DOHH2 (cell line): ENCODE measurements around the gene ITGA11.

ENCODE experiments used
- H3F3A ChIP-seq: fragments of 200-600 bp; sonication (generic), shearing (Covaris generic); 2 replicates; pipeline ENCODE4 v1.6.0; 2016; ENCODE audit warnings: antibody characterized with exemption, mild to moderate bottlenecking; ENCODE audit not compliant: control insufficient read depth, insufficient read depth
- H3K27ac ChIP-seq: fragments of 200-600 bp; sonication (generic); 2 replicates; pipeline ENCODE4 v1.5.1; 2014; ENCODE audit warnings: low read depth, mild to moderate bottlenecking, low read length, moderate library complexity
- H3K27me3 ChIP-seq: fragments of 200-600 bp; sonication (generic); 2 replicates; pipeline ENCODE4 v1.6.1; 2014; ENCODE audit warnings: mild to moderate bottlenecking, low read length, mixed read lengths; ENCODE audit not compliant: control insufficient read depth
- H3K36me3 ChIP-seq: fragments of 200-600 bp; sonication (generic); 2 replicates; pipeline ENCODE4 v1.6.1; 2014; ENCODE audit warnings: mild to moderate bottlenecking, low read length, moderate library complexity, mixed read lengths; ENCODE audit not compliant: control insufficient read depth
- H3K4me1 ChIP-seq: fragments of 200-600 bp; sonication (generic); 2 replicates; pipeline ENCODE4 v1.6.1; 2014; ENCODE audit warnings: mild to moderate bottlenecking, low read length, mixed read lengths; ENCODE audit not compliant: control insufficient read depth
- H3K4me2 ChIP-seq: fragments of 200-600 bp; sonication (generic); 2 replicates; pipeline ENCODE4 v1.6.0; 2014; ENCODE audit warnings: mild to moderate bottlenecking, low read length, moderate library complexity
- H3K4me3 ChIP-seq: fragments of 200-600 bp; sonication (generic); 2 replicates; pipeline ENCODE4 v1.5.1; 2014; ENCODE audit warnings: mild to moderate bottlenecking, low read length, mixed read lengths
- H3K79me2 ChIP-seq: fragments of 200-600 bp; sonication (generic); 2 replicates; pipeline ENCODE4 v1.6.1; 2014; ENCODE audit warnings: mild to moderate bottlenecking, low read length, mixed read lengths; ENCODE audit not compliant: control insufficient read depth
- H3K9me2 ChIP-seq: fragments of 200-600 bp; sonication (generic); replicated peaks from 2 replicates; pipeline ENCODE4 v1.6.1; 2014; ENCODE audit warnings: mild to moderate bottlenecking, low read length, mixed read lengths; ENCODE audit not compliant: control insufficient read depth
- H3K9me3 ChIP-seq: fragments of 200-600 bp; sonication (generic); 2 replicates; pipeline ENCODE4 v1.6.1; 2014; ENCODE audit warnings: antibody characterized with exemption, low read length, mixed read lengths; ENCODE audit not compliant: control insufficient read depth, insufficient read depth
- H4K20me1 ChIP-seq: fragments of 200-600 bp; sonication (generic); 2 replicates; pipeline ENCODE4 v1.6.0; 2014; ENCODE audit warnings: low read depth, mild to moderate bottlenecking, antibody characterized with exemption, low read length, moderate library complexity; ENCODE audit not compliant: control insufficient read depth, insufficient read depth
- CTCF ChIP-seq: fragments of 200-600 bp; sonication (generic); IDR thresholded peaks from one replicate; pipeline ENCODE4 v1.5.1; 2014; ENCODE audit warnings: antibody characterized with exemption, mild to moderate bottlenecking, low read depth, low read length; ENCODE audit not compliant: poor library complexity, severe bottlenecking
- EZH2phosphoT487 ChIP-seq: fragments of 200-600 bp; sonication (generic); IDR thresholded peaks from 2 replicates; pipeline ENCODE4 v1.6.1; 2017; ENCODE audit warnings: borderline replicate concordance, mild to moderate bottlenecking, antibody characterized with exemption, low read length, moderate library complexity, mixed read lengths

Gene ITGA11

GRCh38 chr15:68371851-68372250 lies 60.1 kb downstream of the ITGA11 start:
- Histone ChIP-seq H3F3A (no peaks in the 10 kb centered on the region), H3K9me3 (no peaks in the 10 kb centered on the region), H4K20me1 (no peaks in the 10 kb centered on the region), H3K4me3 (no peak overlapping the region), H3K79me2 (no peaks in the 10 kb centered on the region), H3K9me2 (no peaks in the 10 kb centered on the region), H3K27me3 (peaks cover under 1% of the 10 kb centered on the region; the same call in 1 of the 2 replicates), H3K27ac (no peak overlapping the region), H3K4me1 (peaks cover 4% of the 10 kb centered on the region), H3K4me2 (no peak overlapping the region), H3K36me3 (no peaks in the 10 kb centered on the region)
- TF ChIP-seq EZH2phosphoT487 = no peak
- TF ChIP-seq CTCF = no peak

GRCh38 chr15:68371160-68371559 lies 60.8 kb downstream of the ITGA11 start:
- H3K4me1 ChIP-seq = peaks cover 11% of the 10 kb centered on the region
- H3K4me3 ChIP-seq = no peak overlapping the region
- H3F3A ChIP-seq = no peaks in the 10 kb centered on the region
- H3K27me3 ChIP-seq = peaks cover 4% of the 10 kb centered on the region; the same call in 1 of the 2 replicates
- H3K27ac ChIP-seq = no peak overlapping the region
- H3K9me3 ChIP-seq = no peaks in the 10 kb centered on the region
- no peak overlapping the region for H3K4me2 ChIP-seq
- H3K9me2 ChIP-seq = no peaks in the 10 kb centered on the region
- H3K79me2 ChIP-seq = no peaks in the 10 kb centered on the region
- H3K36me3 ChIP-seq = no peaks in the 10 kb centered on the region
- no peaks in the 10 kb centered on the region for H4K20me1 ChIP-seq
- no peak for TF ChIP-seq EZH2phosphoT487
- TF ChIP-seq CTCF = no peak

GRCh38 chr15:68370768-68371151 lies 61.2 kb downstream of the ITGA11 start:
- Histone ChIP-seq H3F3A (no peaks in the 10 kb centered on the region), H4K20me1 (no peaks in the 10 kb centered on the region), H3K79me2 (no peaks in the 10 kb centered on the region), H3K9me3 (no peaks in the 10 kb centered on the region), H3K36me3 (no peaks in the 10 kb centered on the region), H3K27me3 (peaks cover 6% of the 10 kb centered on the region; the same call in 1 of the 2 replicates), H3K9me2 (no peaks in the 10 kb centered on the region), H3K4me1 (peaks cover 15% of the 10 kb centered on the region), H3K4me3 (no peak overlapping the region), H3K4me2 (no peak overlapping the region), H3K27ac (no peak overlapping the region)
- no peak for TF ChIP-seq EZH2phosphoT487
- no peak for TF ChIP-seq CTCF
